CD4-positive, alpha-beta T cell treated with Interleukin-17A for 1 hour (primary cell): ENCODE results near the gene IRF2BP2.
"Not testable (repeated sequence)": the region's sequence is repeated elsewhere in the genome, so short reads cannot be mapped to it uniquely, and the experiment has no call there.

ENCODE experiments used
- DNase-seq: peaks from one replicate; pipeline ENCODE4 v3.0.0-alpha.2; 2020

The IRF2BP2 gene

DNA sequence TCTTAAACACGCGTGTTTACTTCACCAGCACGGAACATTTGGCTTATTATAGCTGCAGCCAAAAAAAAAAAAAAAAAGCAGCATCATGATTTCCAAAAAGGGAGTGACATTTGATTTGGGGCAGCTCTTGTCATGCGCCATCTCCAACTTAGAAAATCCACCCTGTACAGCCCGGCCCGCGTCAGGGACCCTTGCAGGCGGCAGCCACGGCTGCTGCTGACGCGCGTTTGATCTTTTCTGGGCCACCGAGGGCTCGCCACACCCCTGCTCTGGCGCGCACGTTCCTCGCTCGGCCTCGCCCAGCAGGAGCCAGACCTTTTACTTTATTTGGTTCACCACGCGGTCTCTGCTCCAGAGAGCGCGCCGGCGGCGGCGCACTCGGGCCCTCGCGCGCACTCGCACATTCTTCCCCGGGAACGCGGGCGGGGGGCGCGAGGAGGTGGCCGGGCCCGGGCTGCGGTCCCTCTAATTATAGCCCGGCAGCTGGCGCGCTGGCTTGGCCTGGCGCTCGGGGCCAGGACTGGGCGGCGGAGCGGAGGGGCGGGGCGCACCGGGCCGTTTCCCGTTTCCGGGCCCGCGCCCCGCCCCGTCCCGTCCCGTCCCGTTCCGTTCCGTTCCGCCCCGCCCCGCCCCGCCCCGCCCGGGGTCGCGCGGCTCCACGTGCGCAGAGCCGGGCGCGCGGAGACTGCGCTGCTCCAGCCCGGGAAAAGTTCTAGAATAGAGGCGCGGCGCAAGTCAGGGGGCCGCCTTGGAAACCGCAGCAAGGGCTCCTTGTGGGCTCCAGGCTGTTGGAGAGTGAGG, 10.2 kb downstream of the IRF2BP2 start:
- DNase-seq = peak; percentile 79

DNA sequence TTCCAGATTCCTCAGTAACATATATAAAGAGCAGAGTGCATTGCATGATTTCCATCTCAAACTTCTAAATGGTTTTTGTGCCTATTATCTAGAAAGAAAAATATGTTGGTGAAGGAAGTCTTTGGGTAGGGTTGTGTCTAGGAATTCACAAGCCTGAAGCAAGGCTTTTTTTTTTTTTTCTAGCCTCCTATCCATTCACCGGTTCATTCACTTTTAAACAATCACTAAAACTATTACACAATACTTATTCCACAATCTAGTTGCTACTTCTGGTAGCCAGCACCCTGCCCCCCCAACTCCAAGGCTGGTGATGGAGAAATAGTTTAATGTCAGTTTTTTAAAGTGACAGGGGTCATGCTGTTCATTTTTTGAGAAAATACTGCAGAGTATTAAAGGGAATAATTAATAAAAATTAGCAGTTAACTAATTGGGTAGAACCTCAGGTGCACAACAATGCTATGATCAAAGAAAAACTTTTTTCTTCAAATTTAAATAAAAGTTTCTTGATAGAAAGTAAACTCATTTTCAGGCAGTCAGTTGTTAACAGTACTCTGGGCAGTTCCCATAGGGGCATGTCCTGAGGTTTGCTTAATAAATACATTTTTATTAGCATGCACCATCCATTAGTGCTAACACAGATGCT, 10.9 kb downstream of the IRF2BP2 start:
- DNase-seq = no peak

- DNase-seq = peak; percentile 83
Measured at GRCh38 chr1:234597894-234598293, 12.1 kb downstream of the IRF2BP2 start.

GRCh38 chr1:234595899-234596298, 14.1 kb downstream of the IRF2BP2 start:
- no peak for DNase-seq

- DNase-seq = not testable (repeated sequence)
Measured at GRCh38 chr1:234594575-234594974, 15.4 kb downstream of the IRF2BP2 start.

- no peak for DNase-seq
Measured at GRCh38 chr1:234593771-234594504, 16.0 kb downstream of the IRF2BP2 start.

- DNase-seq = no peak
Measured at GRCh38 chr1:234593109-234593508, 16.9 kb downstream of the IRF2BP2 start.

DNA sequence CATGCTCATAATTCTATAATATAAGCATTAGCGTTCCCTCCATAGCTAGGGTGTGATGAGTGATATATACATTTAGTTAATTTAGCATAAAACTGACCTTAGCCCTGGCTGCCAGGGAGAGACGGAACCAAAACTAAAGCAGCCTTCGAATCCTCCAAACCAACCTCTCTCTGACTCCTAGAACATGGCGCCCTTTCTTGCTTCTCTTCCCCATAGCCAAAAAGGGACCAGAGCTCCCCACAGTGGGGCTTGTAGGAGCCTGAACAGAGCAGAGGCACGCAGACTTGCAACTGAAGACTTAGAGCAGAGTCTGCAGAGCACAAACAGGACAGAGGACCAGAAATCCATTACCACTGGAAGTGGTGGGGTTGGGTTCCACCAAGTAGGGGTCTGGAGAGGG, 17.7 kb downstream of the IRF2BP2 start:
- DNase-seq = no peak

- no peak for DNase-seq
Measured at GRCh38 chr1:234591131-234591530, 18.8 kb downstream of the IRF2BP2 start.

DNA sequence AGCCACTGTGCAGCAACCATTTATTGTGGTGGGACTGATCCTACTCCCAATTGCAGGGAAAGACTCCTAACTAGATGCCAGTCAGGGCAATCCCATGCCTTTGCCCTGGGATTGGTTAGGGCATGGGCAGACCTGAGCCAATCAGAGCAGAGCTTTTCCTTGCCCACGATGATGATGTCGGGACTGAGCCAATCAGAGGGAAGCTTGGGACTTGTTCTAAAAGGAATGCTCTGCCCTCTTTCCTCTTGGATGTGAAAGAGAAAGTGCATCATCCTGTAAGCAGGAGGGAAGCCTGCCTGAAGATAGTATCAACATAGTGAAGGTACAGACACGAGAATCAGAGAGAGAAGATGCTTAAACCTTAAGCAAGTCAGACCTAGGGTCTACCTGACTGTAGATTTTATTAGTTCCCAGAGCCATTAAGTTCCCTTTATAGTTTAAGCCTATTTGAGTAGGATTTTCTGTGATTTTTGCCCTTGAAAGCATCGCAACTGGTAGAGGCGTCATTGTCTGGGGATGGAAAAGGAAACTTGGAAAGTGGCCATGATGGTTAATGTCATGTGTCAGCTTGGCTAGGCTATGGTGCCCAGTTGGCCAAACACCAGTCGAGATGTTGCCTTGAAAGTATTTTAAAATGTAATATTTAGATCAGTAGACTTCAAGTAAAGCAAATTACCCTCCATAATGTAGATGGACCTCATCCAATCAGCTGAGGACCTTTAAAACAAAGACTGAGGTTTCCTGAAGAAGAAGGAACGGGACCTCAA, 19.9 kb downstream of the IRF2BP2 start:
- no peak for DNase-seq

GRCh38 chr1:234589064-234589800, 20.7 kb downstream of the IRF2BP2 start:
- no peak for DNase-seq

DNA sequence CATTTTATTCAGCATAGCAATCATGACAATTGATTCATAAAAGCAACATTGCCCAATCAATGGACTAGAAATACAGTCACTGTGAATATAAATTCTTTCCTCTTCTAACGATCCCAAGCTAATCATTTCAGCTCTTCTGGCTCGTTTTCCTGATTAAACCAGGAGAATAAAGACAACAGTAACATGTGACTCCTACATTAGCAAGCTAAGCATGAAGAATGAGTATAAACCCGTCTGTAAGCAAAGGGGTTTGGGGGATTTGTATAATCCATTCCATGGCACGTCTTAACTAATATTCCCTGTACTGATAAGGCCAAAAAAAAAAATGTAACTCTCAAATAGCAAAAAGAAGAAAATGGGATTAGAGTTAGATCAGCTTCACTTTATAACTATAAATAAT, 21.6 kb downstream of the IRF2BP2 start:
- no peak for DNase-seq

DNA sequence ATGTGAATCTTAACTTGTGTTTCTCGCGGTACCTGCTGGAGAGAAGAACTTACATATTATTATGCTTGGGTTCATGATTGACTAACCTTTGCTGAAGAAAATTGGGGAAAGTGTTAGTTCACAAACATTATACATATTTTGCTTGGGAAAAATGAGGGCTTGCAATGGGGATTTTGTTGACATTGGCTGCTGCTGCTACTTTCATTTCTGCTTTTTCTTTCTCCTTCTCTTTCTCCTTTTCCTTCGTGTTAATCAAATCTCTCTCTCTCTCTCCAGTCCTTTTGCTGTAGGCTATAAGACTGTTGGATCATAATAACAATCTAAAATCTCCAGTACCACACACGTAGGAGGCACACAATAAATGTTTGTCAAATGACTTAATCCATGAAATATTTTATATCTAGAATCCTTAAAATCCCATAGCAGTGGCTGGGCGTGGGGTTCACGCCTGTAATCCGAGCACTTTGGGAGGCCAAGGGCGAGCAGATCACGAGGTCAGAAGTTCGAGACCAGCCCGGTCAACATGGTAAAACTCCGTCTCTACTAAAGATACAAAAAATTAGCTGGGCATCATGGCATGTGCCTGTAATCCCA, 23.0 kb downstream of the IRF2BP2 start:
- DNase-seq = no peak

GRCh38 chr1:234586304-234586703, 23.7 kb downstream of the IRF2BP2 start:
- DNase-seq = no peak

DNA sequence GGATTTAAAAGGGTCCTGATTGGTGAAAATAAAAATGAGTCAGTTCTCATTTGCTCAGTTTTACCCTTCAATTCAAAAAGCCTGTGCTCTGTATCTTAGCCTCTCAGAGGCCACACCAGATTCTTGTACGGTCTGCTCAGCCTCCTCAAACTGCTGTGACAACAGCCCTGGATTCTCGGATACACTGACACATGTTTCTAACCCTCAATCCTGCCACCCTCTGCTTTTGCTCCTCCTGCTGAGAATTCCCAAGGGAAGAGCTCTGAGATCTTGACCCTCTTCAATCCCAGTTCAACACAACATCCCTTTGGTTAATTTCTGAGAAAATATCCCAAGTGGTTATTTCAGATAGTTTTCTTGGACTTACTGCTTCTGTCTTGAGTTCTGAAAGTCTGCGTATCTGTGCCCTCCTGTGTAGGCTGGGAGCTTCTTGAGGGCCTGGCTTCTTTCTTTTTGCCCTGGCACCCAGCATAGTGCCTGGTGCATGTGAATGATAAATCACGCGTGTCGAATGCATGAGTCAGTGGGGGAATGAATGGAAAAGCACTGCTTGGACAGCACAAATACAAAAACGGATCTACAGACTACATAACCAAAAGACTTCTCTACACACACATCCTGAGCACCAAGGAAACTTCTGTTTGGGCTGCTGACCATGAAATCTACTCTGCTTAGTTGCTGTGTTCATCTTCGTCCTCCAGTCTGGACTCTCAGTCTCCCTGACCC, 24.5 kb downstream of the IRF2BP2 start:
- no peak for DNase-seq

- DNase-seq = no peak
Measured at GRCh38 chr1:234584926-234585325, 25.1 kb downstream of the IRF2BP2 start.

DNA sequence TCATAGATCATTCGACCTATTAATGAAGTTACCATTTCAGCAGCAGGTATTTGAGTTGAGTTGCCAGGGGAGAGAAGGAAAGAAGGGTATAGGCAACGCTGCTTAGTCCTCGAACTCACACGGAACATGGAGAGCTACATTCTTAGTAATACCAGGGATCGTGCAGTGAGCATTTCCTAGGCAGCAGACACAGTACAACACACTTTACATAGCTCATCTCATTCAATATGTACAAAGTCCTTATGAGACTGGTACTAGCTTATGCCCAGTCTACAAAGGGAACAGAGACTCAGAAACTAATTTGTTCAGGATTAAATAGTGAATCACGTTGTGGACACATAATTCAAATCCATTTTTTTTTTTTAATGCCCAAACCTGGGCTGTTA, 25.6 kb downstream of the IRF2BP2 start:
- no peak for DNase-seq

DNA sequence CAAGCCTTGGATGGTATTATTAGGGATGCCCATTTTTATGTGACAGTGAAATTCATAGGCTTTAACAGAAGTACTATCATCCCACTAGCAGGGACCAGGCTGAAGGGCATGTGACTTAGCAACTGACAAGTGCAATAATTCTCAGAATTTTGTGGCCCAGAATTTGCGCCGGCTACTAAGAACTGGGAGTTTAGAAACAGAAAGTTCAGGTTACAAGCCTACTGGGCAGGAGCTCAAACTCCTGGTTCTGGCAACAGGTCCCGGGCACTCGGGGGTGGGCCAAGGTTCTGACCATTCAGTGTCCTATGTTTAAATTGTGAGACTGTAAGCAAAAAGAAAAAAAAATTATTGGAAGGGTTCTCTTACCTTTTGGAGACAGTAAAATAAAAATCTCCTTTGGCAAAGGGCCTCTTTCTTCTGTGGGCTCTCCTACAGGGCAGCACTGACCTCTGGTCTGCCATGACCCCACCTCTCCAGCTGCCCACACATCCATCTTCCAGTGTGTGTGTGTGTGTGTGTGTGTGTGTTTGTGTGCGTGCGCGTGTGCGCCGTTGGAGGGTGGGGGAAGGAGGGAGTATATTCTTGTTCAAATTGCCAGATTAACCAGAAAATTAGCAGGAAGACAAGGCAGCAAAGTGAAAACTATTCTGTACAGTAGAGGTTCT, 26.1 kb downstream of the IRF2BP2 start:
- DNase-seq = no peak

GRCh38 chr1:234582681-234583301, 27.2 kb downstream of the IRF2BP2 start:
- DNase-seq = no peak

DNA sequence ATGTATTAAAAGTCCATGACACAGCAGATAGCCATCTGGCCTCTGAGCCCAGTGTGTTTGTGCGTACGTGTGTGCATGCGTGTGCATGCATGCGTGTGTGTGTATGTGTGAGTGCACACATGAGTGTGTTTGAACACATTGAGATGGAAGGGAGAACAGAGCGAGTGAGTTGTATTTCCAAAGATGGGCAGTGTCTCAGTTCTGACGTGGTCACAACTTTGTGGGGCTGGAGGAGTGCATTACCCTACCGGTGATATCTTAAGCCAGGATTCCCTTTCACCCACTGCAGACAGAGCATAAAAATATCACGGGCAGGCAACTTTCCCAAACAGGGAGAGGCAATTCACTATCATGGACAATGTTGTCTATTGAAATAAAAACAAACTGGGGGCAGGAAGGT, 27.8 kb downstream of the IRF2BP2 start:
- DNase-seq = no peak
